RCC 7860 (cell line): ENCODE data around the gene KRTAP10-11.
"Not testable (repeated sequence)": the region's sequence is repeated elsewhere in the genome, so short reads cannot be mapped to it uniquely, and the experiment has no call there.

Experiments used
- DNase-seq: peaks from one replicate; pipeline ENCODE4 v3.0.0-alpha.2; 2015; ENCODE audit warnings: low spot score
- FAIRE-seq: peaks from 2 replicates; lab custom pipeline; 2012; peaks lifted over from hg19 to GRCh38; lab: Jason Lieb, UNC

Gene KRTAP10-11

DNA sequence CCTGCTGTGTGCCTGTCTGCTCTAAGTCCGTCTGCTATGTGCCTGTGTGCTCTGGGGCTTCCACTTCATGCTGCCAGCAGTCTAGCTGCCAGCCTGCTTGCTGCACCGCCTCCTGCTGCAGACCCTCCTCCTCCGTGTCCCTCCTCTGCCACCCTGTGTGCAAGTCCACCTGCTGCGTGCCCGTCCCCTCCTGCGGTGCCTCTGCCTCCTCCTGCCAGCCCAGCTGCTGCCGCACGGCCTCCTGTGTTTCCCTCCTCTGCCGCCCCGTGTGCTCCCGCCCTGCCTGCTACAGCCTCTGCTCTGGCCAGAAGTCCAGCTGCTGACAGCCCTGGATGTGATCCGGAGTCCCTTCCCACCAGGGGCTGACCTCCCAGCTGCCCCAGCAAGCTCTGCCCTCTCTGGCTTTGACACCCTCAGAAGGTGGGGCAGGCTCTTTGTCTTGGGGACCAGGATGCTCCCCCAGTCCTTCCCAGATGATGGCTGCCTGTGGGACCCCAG is 8.3 kb upstream of the KRTAP10-11 start:
- DNase-seq, FAIRE-seq: not testable (repeated sequence)

DNA sequence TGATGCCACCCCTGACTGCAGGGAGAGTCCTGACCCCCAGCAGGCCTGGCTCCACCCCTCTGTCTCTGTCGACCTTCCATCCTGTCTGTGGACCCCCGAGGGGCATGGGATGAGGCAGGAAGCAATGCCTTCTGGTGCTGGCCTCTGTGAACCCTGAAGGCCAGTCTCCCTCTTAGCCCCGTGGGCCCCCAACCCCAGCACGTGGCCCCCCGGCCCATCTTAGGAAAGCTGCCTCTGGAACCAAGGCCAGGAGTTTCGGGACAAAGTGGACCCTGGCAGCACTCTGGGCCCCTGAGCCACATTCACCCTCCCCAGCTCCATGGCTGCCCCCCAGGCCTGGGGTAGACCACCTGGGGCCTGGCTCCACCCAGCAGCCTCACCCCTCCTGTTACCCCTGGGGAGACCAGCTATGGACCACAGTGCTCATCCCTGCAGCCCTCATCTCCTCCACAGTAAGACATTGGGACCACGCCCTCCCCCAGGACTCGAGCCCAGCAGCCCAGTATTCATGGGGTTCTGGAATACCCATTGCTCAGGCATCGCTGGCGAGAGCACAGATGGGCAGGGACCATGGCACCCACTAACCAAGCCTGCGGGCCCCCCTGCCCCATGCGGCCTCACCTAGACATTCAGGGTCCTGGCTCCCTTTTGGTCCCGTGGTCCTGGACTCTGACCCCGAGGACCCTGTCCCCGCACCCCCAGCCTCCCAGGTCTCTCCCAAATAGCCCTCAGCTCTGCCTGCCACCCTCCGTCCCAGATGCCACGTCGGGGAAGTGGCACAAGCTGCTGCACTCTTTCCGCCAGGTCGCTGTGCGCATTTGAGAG is 7.5 kb upstream of the KRTAP10-11 start:
- not testable (repeated sequence) for FAIRE-seq

DNA sequence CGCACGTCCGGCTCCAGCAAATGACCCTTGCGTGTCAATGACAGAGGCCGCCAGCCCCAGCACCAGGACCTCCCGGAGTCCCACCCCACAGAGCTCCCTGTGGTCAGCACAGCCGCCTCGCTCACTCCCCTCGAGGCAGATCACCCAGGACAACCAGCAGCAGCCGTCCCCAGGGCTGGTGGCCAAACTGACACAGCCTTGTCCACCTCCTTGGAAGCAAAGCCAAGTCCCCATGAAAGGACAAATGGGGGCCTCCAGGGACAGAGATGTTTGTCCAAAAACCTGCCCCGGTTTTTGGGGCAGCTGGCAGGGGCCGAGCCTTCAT is 6.9 kb upstream of the KRTAP10-11 start:
- no peak for FAIRE-seq

More for the DNA sequence above, 7.5 kb upstream of the KRTAP10-11 start:
- not testable (repeated sequence) for DNase-seq

GRCh38 chr21:44640761-44641160 is 5.5 kb upstream of the KRTAP10-11 start:
- FAIRE-seq: no peak

More for the DNA sequence above, 6.9 kb upstream of the KRTAP10-11 start:
- DNase-seq: no peak

GRCh38 chr21:44643741-44644310 is 2.4 kb upstream of the KRTAP10-11 start:
- FAIRE-seq: no peak

More at GRCh38 chr21:44640761-44641160, 5.5 kb upstream of the KRTAP10-11 start:
- no peak for DNase-seq

DNA sequence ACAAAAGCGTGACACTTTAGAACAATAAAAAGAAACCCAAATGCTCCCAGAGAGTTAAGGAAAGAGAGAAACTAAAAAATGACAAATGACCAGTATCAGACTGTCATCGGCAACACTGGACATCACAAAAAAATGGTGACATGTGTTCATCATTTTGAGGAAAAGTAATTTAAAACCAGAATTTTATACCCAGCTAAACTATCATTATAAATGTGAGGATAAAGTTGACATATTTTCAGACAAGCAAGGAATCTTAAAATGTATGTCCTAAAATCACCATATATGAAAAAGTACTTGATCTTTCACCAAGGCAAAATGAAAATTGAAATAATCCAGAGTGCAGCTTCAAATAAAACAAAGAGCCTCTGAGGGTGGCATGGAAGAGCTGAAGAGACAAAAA is 1.3 kb upstream of the KRTAP10-11 start:
- FAIRE-seq: no peak
- DNase-seq: no peak

More at GRCh38 chr21:44643741-44644310, 2.4 kb upstream of the KRTAP10-11 start:
- DNase-seq: no peak

GRCh38 chr21:44647222-44647552 is 973 bp downstream of the KRTAP10-11 start:
- FAIRE-seq (no peak), DNase-seq (no peak)

DNA sequence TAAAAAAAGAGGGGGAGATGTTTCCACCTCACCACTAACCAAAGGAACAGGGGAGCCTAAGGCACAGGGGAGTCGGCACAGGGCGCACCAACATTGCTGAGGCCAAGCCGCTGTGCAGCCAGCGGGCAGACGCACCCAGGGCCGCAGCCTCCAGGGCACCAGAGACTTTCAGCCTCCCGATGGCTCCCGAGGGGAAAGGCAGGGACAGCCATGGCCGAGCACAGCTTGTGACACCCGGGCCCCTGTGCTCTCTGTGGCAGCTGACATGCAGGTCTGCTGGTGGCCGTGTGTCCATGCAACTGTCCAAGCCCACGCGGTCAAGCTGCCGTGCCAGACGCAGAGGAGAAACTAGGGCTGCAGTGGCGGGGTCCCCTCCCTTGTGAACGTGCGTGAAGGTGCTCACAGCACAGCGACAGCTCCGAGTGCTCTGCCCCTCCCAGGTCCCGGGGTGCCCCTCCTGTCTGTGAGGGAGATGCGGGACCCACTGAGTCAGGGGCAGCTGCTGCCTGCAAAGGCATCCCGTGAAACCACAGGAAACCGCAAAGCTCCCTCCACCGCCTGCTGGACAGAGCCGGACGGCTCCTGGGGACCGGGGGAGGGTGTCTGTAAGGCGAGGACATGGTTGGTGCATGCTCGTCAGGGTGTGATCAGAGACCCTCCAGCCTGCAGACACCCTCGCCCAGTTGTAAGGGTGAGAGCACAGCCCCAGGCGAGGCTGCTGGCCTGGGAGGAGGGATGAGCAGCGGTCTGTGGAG is 2.5 kb downstream of the KRTAP10-11 start:
- DNase-seq (no peak), FAIRE-seq (no peak)

- FAIRE-seq: no peak
- no peak for DNase-seq
Observed at GRCh38 chr21:44649521-44650100, 3.4 kb downstream of the KRTAP10-11 start.

DNA sequence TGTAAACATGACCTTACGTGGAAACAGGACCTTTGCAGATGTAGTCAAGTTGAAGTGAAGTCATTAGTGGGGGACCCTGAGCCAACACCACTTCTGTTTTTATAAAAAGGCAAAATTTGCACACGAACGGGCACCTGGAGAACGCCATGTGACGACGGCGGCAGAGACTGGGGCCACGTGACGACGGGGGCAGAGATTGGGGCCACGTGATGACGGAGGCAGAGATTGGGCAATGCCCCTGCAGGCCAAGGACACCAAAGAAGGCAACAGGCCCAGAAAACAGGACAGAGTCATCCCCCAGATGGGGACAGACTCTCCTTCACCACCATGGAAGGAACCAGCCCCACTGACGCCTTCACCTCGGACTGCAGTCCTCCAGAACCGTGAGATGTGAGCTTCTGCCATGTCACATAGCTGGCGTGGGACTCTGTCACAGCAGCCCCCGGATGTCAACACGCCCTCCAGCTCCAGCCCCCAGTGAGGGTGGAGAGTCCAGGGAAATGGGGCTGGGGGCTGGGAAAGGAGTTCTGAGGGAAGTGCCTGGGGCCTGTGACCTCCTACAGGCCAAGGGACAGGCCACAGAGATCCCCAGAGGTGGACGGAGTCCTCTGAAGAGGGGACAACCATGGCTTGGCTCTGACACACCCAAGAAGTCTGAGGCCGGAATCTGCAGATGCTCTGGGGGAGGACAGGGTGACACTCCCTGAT is 4.2 kb downstream of the KRTAP10-11 start:
- FAIRE-seq: no peak
- DNase-seq: no peak

GRCh38 chr21:44650973-44651675 is 4.9 kb downstream of the KRTAP10-11 start:
- FAIRE-seq (no peak), DNase-seq (no peak)

- no peak for FAIRE-seq
- no peak for DNase-seq
Observed at GRCh38 chr21:44653123-44653522, 6.9 kb downstream of the KRTAP10-11 start.

GRCh38 chr21:44653656-44654575 is 7.7 kb downstream of the KRTAP10-11 start:
- DNase-seq (no peak), FAIRE-seq (no peak)

DNA sequence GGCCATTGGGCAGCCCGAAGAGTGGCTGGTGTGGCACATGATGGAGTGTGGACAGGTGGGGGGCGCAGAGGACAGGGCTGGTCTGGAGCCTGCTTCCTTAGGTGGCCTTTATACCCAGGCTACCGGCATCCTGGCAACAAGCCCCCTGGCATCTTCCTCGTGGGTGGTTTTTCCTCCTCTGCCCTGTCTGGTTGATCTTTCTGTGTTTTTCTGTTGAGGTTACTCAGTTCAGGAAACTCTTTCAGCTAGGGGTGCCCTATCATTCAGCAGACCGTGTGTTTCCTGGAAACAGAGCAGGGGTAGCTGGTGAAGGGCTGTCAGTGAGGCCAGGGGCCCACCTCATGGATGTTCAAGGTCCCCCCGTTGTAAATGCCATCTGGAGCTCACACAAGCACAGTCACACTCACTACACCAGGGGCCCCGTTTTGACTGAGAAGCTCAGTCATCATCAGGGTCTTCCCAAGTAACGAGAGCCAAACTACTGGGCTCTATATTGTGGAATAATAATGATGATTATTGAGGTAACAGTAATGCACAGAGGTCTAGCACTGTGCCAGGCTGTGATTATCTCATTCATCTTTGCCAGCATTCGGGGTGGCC is 8.5 kb downstream of the KRTAP10-11 start, which contains the start of gene KRTAP12-4:
Gene KRTAP12-4, minus strand, starts transcription at position 84 of the 600 bp plus-strand sequence. Its CDS starts 45 bp downstream, at position 39.
- FAIRE-seq: no peak

GRCh38 chr21:44656868-44657267 is 10.7 kb downstream of the KRTAP10-11 start:
- DNase-seq: no peak
- FAIRE-seq: no peak

More for the DNA sequence above, 8.5 kb downstream of the KRTAP10-11 start, which contains the start of gene KRTAP12-4:
- DNase-seq: no peak

- no peak for DNase-seq
Observed at GRCh38 chr21:44657635-44658540, 11.7 kb downstream of the KRTAP10-11 start, which contains the start of gene KRTAP12-3. KRTAP12-3 (plus strand) TSS chr21:44657932; CDS start chr21:44657980, 48 bp downstream.

DNA sequence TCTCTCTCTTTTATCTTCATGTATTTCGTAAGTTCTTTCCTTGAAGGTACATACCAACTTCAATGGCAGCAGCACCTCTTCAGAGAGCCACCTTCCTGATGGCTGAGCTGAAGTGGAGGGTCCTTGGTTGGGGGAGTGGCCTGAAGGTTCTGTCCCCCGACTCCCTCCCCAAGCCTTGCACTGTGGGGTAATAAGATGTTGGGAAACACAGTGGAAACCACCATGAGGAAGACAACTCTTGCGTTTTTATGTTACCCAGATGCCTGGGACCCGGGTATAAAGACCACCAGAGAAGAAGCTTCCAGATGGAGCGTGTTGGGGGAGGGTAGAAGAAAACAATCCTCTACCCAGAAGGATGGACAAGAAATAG is 12.3 kb downstream of the KRTAP10-11 start:
- no peak for FAIRE-seq
- no peak for DNase-seq

More at GRCh38 chr21:44657635-44658540, 11.7 kb downstream of the KRTAP10-11 start, which contains the start of gene KRTAP12-3:
- FAIRE-seq: no peak
